Uterus (tissue), 4 donors: ENCODE data around the gene KIF26B. TPM values are rescaled to one million over a fixed set of nuclear protein-coding genes. Genes with fewer than 3 reads are reported as not detected.

ENCODE experiments used
- DNase-seq, 2 donors: peaks; one replicate each; pipeline ENCODE4 v3.0.0-alpha.2; 2019 to 2020
- H3K27ac ChIP-seq, 2 donors: fragments of 200-600 bp; sonication (generic); 1 replicate in 1 of 2; 2 replicates in 1 of 2; pipeline ENCODE4 v1.5.1; 2016 to 2018
- H3K27me3 ChIP-seq, 2 donors: fragments of 200-600 bp; sonication (generic); one replicate each; pipeline ENCODE4 v1.5.1; 2018 to 2019; ENCODE audit warnings: control low read depth in 1 of 2
- H3K36me3 ChIP-seq, 2 donors: fragments of 200-600 bp; sonication (generic); one replicate each; pipeline ENCODE4 v1.5.1; 2019; ENCODE audit warnings: control low read depth in 1 of 2
- H3K4me1 ChIP-seq, 2 donors: fragments of 200-600 bp; sonication (generic); one replicate each; pipeline ENCODE4 v1.5.1; 2018 to 2019; ENCODE audit warnings: control low read depth in 1 of 2
- H3K4me3 ChIP-seq, 2 donors: fragments of 200-600 bp; sonication (generic); 1 replicate in 1 of 2; 2 replicates in 1 of 2; pipeline ENCODE4 v1.5.1; 2018 to 2019; ENCODE audit warnings: mild to moderate bottlenecking in 1 of 2
- H3K9me3 ChIP-seq, 2 donors: fragments of 200-600 bp; sonication (generic); one replicate each; pipeline ENCODE4 v1.5.1; 2019; ENCODE audit warnings: control low read depth in 1 of 2
- POLR2A ChIP-seq, 2 donors: fragments of 450-650 bp; IDR thresholded peaks; one replicate each; pipeline ENCODE4 v1.6.1; 2016; ENCODE audit warnings: antibody characterized with exemption in 2 of 2, mild to moderate bottlenecking in 1 of 2, moderate library complexity in 1 of 2
- intact Hi-C: fragments of 100-400 bp; cut with DNase I; formaldehyde crosslinking; loops from one replicate; pipeline ENCODE4 v1.15.1; 2023; ENCODE audit warnings: low total_unique reads
- total RNA-seq, 4 donors: library from RNA; depleted of rRNA in 3 of 4; stranded (reverse); fragments of >200 nt in 3 of 4; gene quantifications; one replicate each; pipeline versions ENCODE4 v1.1.0 to v1.2.4, GENCODE V29; 2014 to 2023
- TF ChIP-seq, protein P1 (sequence below), 4 experiments: fragments of 200-600 bp in 2 of 4; fragments of 450-650 bp in 2 of 4; sonication (generic) in 2 of 4; IDR thresholded peaks; one replicate each; pipeline ENCODE4 v1.5.1; 2016 to 2019; ENCODE audit warnings: antibody characterized with exemption in 4 of 4, mild to moderate bottlenecking in 2 of 4, moderate library complexity in 1 of 4
- donor health status: DM: yes; HTN: yes; CAD: no.

KIF26B gene
- total RNA-seq, 4 donors from 2014 or later, result 0.27 to 17.4 (median 1.3) TPM; not detected in 1

DNA sequence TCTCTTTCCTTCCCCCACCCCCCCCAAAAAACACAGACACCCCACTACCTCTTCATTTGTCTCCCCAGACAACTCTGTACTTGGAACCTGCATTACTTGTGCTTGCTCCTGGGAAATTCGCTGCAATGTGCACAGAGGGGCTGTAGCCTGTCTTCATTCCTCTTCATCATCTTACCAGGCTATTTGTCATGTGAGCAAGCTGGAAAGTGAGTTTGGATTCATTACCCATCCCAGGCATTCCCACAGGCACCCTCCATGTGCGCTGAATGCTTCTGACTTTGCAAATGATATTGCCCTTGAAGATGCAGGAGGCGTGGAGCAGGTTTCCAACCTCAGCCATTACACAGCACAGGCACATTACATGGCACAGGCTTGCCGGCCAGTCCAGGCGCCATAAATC lies 494.9 kb downstream of the KIF26B start:
- no peak for TF ChIP-seq POLR2A (IDR thresholded peaks at IDR 0.05)
- TF ChIP-seq, protein P1, sequence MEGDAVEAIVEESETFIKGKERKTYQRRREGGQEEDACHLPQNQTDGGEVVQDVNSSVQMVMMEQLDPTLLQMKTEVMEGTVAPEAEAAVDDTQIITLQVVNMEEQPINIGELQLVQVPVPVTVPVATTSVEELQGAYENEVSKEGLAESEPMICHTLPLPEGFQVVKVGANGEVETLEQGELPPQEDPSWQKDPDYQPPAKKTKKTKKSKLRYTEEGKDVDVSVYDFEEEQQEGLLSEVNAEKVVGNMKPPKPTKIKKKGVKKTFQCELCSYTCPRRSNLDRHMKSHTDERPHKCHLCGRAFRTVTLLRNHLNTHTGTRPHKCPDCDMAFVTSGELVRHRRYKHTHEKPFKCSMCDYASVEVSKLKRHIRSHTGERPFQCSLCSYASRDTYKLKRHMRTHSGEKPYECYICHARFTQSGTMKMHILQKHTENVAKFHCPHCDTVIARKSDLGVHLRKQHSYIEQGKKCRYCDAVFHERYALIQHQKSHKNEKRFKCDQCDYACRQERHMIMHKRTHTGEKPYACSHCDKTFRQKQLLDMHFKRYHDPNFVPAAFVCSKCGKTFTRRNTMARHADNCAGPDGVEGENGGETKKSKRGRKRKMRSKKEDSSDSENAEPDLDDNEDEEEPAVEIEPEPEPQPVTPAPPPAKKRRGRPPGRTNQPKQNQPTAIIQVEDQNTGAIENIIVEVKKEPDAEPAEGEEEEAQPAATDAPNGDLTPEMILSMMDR (IDR thresholded peaks at IDR 0.05), result no peak
- no peaks in the 10 kb centered on the region for H3K36me3 ChIP-seq
- no peak overlapping the region for H3K27ac ChIP-seq
- H3K27me3 ChIP-seq, result no peaks in the 10 kb centered on the region
- no peaks in the 10 kb centered on the region for H3K4me1 ChIP-seq
- H3K4me3 ChIP-seq, result no peak overlapping the region
- DNase-seq, result no peak
- intact Hi-C loops, result no loop called here
- H3K9me3 ChIP-seq, result no peaks in the 10 kb centered on the region

DNA sequence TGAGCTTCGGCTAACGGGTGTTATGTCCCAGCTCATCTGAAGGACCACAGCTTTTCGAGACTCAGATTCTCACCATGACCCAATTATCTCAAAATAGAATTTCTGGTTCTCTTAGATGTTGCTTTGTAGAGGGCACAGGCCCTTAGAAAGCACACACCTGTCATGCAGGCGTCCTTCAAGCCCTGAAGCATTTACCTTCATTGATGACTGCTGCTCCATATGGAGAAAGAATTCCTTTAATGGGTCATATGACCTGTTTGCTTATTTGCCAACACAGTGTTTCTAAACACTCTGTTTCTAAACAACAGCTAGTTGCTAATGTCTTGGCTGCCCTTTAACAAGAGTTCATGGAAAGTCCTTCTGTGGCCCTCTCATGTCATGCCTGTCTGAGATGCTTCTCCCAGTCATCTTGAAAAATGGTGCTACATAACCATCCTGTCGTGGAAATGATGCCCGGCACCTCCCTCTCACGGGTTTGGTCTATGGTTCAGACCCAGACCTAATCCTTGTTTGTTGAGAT lies 495.7 kb downstream of the KIF26B start:
- no peaks in the 10 kb centered on the region for H3K9me3 ChIP-seq
- H3K4me1 ChIP-seq, result no peaks in the 10 kb centered on the region
- H3K4me3 ChIP-seq, result no peak overlapping the region
- H3K27ac ChIP-seq, result no peak overlapping the region
- no peak for DNase-seq
- TF ChIP-seq, protein P1 (IDR thresholded peaks at IDR 0.05), result no peak
- TF ChIP-seq POLR2A (IDR thresholded peaks at IDR 0.05), result no peak
- intact Hi-C loops, result no loop called here
- H3K27me3 ChIP-seq, result no peaks in the 10 kb centered on the region
- H3K36me3 ChIP-seq, result no peaks in the 10 kb centered on the region

DNA sequence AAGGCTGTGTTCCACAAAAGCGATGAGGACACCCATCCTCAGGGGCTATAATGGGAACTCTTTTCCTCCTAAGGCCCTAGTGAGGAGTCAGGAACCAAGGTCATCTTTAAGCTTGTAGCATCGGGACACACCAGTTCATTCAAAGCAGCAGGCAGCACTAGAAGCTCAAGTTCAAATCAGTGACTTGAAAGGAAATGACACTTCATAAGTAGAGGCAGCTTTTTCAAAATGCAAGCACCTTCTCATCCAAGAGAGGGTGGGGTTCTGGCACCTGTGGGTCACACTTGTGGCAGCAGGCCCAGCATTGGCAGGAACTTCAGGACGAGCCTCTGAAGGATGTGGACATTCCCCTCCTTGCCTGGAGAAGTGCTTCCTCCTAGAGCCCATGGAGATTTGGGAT lies 496.3 kb downstream of the KIF26B start:
- Histone ChIP-seq H3K27me3 (no peaks in the 10 kb centered on the region), H3K4me1 (no peaks in the 10 kb centered on the region), H3K4me3 (no peak overlapping the region), H3K36me3 (no peaks in the 10 kb centered on the region), H3K9me3 (no peaks in the 10 kb centered on the region), H3K27ac (no peak overlapping the region)
- TF ChIP-seq, protein P1 (IDR thresholded peaks at IDR 0.05), result no peak
- no peak for TF ChIP-seq POLR2A (IDR thresholded peaks at IDR 0.05)
- no peak for DNase-seq
- intact Hi-C loops, result no loop called here

DNA sequence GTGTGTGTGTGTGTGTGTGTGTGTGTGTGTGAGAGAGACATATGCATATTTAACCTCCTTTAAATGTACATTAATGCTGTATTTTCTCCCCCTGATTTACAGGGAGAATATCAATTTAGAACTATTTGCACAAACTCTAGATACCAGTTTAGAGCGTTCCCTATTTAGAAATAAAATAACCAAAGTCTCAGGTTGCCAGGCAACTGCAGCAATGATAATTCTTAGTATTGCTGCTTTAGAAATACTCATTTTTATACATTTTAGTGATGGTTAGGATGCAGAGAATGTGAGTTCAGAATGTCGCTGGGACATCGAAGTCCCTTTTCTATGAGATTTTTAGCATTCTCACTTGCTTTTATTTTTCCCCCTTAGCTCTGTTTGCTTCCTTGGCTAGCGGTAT lies 497.3 kb downstream of the KIF26B start:
- DNase-seq, result no peak
- Histone ChIP-seq H3K27me3 (no peaks in the 10 kb centered on the region), H3K4me3 (no peak overlapping the region), H3K27ac (no peak overlapping the region), H3K36me3 (no peaks in the 10 kb centered on the region), H3K9me3 (no peaks in the 10 kb centered on the region), H3K4me1 (no peaks in the 10 kb centered on the region)
- intact Hi-C loops, result no loop called here
- TF ChIP-seq, protein P1 (IDR thresholded peaks at IDR 0.05), result no peak
- TF ChIP-seq POLR2A (IDR thresholded peaks at IDR 0.05), result no peak

DNA sequence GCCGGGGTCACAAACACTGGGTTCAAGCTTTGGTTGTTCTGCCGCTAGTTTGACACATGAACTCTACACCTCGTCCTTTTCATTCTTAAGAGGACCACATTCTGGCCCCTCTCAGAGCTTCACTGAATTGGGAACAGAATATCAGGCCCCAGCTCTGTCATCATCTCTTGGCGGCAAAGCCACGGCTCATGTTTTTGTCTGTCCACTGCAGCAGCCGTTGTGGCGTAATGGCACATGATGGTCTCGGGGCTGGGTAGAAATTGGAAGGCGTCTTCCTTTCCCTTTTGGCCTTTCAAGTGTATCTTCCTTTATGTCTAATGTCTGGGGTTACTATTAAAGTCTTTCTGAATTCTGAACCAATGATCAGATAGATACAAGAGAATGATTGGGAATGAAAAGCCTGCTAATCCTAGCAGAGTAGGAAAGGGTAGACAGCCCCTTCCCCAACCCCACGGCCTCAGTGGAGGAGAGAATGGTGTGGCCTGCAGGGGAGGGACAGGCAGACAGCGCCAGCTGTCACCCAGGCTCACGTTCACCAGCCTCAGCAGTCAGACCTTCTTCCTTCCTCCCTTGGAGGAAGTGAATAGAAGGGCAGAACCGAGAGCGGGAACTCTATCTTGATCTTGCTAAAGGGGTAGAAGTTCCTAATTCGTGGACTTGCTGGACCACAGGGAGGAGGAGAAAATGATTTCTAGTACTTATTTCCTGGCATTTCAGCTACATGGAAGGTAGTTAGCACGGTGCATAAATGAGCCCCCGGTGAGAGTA lies 498.1 kb downstream of the KIF26B start:
- Histone ChIP-seq H3K4me1 (no peaks in the 10 kb centered on the region), H3K9me3 (no peaks in the 10 kb centered on the region), H3K4me3 (no peak overlapping the region), H3K36me3 (no peaks in the 10 kb centered on the region), H3K27me3 (no peaks in the 10 kb centered on the region), H3K27ac (no peak overlapping the region)
- no peak for TF ChIP-seq POLR2A (IDR thresholded peaks at IDR 0.05)
- TF ChIP-seq, protein P1 (IDR thresholded peaks at IDR 0.05), result no peak
- DNase-seq, result no peak
- intact Hi-C loops, result no loop called here
